Activated naive CD4-positive, alpha-beta T cell treated with Interleukin-2 at 50 U/mL for 16 hours (primary cell): Measurements from ENCODE around the gene KCNH8.

Experiments
- DNase-seq: peaks from one replicate; pipeline ENCODE4 v3.0.0-alpha.2; 2020

KCNH8 gene

GRCh38 chr3:19254784-19255338 lies 106.6 kb downstream of the KCNH8 start:
- DNase-seq: no peak

- DNase-seq: no peak
These were observed 108.0 kb downstream of the KCNH8 start for GRCh38 chr3:19256313-19256712.

- no peak for DNase-seq
These were observed 115.3 kb downstream of the KCNH8 start for GRCh38 chr3:19263606-19264005.

- DNase-seq: no peak
These were observed 116.1 kb downstream of the KCNH8 start for GRCh38 chr3:19264424-19264823.

GRCh38 chr3:19267040-19267439 lies 118.7 kb downstream of the KCNH8 start:
- no peak for DNase-seq

- DNase-seq: no peak
These were observed 122.2 kb downstream of the KCNH8 start for GRCh38 chr3:19270481-19270880.

- no peak for DNase-seq
These were observed 124.0 kb downstream of the KCNH8 start for GRCh38 chr3:19272296-19272695.

- DNase-seq: no peak
These were observed 124.8 kb downstream of the KCNH8 start for GRCh38 chr3:19273091-19273490.

- DNase-seq: no peak
These were observed 126.3 kb downstream of the KCNH8 start for GRCh38 chr3:19274576-19274975.

GRCh38 chr3:19284974-19285373 lies 136.7 kb downstream of the KCNH8 start:
- DNase-seq: no peak

- no peak for DNase-seq
These were observed 145.0 kb downstream of the KCNH8 start for GRCh38 chr3:19293295-19293694.

- no peak for DNase-seq
These were observed 146.9 kb downstream of the KCNH8 start for GRCh38 chr3:19295208-19295607.

- DNase-seq: no peak
These were observed 183.6 kb downstream of the KCNH8 start for GRCh38 chr3:19331931-19332330.

- no peak for DNase-seq
These were observed 185.8 kb downstream of the KCNH8 start for GRCh38 chr3:19334120-19334519.

- DNase-seq: no peak
These were observed 190.5 kb downstream of the KCNH8 start for GRCh38 chr3:19338769-19339168.

GRCh38 chr3:19342389-19342788 lies 194.1 kb downstream of the KCNH8 start:
- DNase-seq: no peak

- no peak for DNase-seq
These were observed 198.4 kb downstream of the KCNH8 start for GRCh38 chr3:19346759-19347158.

- no peak for DNase-seq
These were observed 199.4 kb downstream of the KCNH8 start for GRCh38 chr3:19347671-19348070.

- no peak for DNase-seq
These were observed 200.2 kb downstream of the KCNH8 start for GRCh38 chr3:19348500-19348899.

GRCh38 chr3:19348941-19349564 lies 200.7 kb downstream of the KCNH8 start:
- DNase-seq: no peak

- DNase-seq: no peak
These were observed 209.6 kb downstream of the KCNH8 start for GRCh38 chr3:19357947-19358346.

- DNase-seq: no peak
These were observed 214.8 kb downstream of the KCNH8 start for GRCh38 chr3:19363071-19363470.

- DNase-seq: no peak
These were observed 215.8 kb downstream of the KCNH8 start for GRCh38 chr3:19364148-19364547.

GRCh38 chr3:19365471-19365870 lies 217.2 kb downstream of the KCNH8 start:
- DNase-seq: no peak

GRCh38 chr3:19384868-19385267 lies 236.6 kb downstream of the KCNH8 start:
- DNase-seq: no peak
